Panc1 (cell line): Measurements from ENCODE around the gene RSRC2.
"Not testable (repeated sequence)": the region's sequence is repeated elsewhere in the genome, so short reads cannot be mapped to it uniquely, and the experiment has no call there.

Experiments
- CTCF ChIP-seq: fragments of 450-650 bp; IDR thresholded peaks from 2 replicates; pipeline ENCODE4 v1.5.1; 2017; ENCODE audit warnings: mild to moderate bottlenecking
- POLR2AphosphoS5 ChIP-seq: IDR thresholded peaks from 2 replicates; pipeline ENCODE4 v1.6.1; 2012; ENCODE audit warnings: mild to moderate bottlenecking, low read depth, low read length, moderate library complexity
- REST ChIP-seq, 2 experiments: IDR thresholded peaks; 2 replicates each; pipeline ENCODE4 v1.6.1; 2011 to 2012; ENCODE audit warnings: low read depth in 2 of 2, control low read depth in 1 of 2, low read length in 1 of 2, mild to moderate bottlenecking in 1 of 2, moderate library complexity in 1 of 2; ENCODE audit not compliant: insufficient read depth in 1 of 2
- TCF7L2 ChIP-seq: IDR thresholded peaks from 2 replicates; pipeline ENCODE4 v1.6.1; 2011; ENCODE audit warnings: mild to moderate bottlenecking, low read depth, low read length, inconsistent platforms

- not testable (repeated sequence) for TF ChIP-seq CTCF; REST (IDR thresholded peaks at IDR 0.05; ENCODE audit: insufficient read depth in 1 of 2, low read depth in 2 of 2, low read length in 1 of 2); TCF7L2; POLR2AphosphoS5
These were observed 40.4 kb downstream of the RSRC2 start for GRCh38 chr12:122486360-122486759.
